ENCODE results near the gene LY6G6D.

LY6G6D gene

DNA sequence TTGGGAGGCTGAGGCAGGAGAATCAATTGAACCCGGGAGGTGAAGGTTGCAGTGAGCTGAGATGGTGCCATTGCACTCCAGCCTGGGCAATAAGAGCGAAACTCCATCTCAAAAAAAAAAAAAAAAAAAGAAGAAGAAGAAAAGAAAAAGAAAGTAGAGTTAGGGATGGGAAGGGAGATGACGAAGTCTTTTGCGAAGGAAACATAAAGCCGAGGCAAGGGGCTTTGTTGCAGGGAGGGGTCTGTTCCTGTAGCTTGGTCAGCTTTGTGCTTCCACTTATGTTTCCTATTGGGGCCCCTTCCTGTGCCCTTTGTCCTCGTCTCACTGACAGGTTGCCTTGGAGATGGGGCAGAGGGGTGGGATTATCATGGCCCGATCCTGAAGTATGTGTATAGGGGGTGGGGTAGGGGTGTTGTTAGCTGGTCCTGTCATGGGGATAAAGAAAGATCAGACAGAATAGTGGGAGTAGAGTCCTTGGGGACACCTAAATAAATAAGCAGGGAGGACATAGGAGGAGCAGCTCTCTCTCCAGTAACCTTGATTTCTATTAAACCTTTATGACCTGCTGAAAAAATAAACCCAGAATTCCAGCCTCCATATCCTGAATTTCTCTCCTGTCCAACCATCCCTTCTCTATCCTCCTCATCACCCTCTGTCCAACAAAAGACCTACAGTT is 22.3 kb downstream of the LY6G6D start:
- no peak overlapping the region for H3K4me3 ChIP-seq (ENCODE audit: low read depth, low read length)
- in situ Hi-C loops (cut with HindIII; ENCODE audit: low pct_ligation_motif_present, low sequenced_read_pairs) = no loop called here
- TF ChIP-seq CTCF (IDR thresholded peaks at IDR 0.05; ENCODE audit: low read depth, low read length, missing control alignments) = no peak

DNA sequence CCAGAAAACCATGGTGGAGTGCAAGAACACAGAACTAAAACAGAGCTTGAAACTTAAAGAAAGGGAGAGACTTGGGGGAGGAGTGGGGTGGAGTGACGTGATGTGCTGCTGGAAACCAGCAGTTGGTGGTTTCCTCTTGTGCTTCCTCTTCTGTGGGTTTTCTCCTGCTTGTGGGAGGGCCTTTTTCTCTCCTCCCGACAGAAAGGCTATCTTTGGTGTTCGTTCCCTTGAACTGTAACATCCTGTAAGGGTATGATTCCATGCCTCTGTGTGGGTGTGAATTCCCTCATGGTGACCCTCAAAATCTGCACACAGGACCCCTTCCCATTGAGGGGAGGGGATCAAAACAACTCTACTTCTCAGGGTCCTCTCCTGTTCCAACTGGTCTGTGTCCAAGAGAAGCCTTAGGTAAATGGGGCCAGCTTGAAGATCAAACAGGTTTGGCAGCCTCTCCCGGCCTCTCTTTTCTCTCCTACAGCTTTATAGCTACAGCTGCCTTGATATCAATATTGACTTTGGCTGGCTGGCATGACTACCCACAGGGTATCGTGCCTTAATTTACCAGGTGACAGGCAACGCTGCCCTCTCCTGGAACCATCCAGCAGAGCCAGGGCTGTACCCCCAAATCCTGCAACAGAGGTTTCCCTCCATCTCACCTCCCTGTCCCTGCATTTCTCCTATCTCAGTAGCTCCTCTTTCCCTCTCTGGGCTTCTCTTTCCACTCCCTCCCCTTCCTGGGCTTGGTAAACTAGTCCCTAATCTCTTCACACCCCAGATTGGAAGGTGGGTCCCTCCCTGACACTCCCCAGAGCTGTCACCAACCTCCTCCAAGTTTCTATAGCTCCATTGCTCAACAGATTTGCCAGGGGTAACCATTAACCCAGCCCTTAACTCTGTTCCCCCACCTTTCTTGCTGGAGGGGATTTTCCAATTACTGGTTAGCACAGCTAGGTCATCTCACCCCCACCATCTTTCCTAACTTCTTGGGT is 23.1 kb downstream of the LY6G6D start:
- peaks cover 15% of the 10 kb centered on the region for H3K36me3 ChIP-seq (replicated peaks)
- DNase-seq = peak; percentile 82
- no peaks in the 10 kb centered on the region for H3K27me3 ChIP-seq (replicated peaks)
- TF ChIP-seq CTCF (IDR thresholded peaks at IDR 0.05; ENCODE audit: low read depth, low read length, missing control alignments) = peak; percentile 55
- H3K27ac ChIP-seq = peak overlapping the region; percentile 61
- peak overlapping the region; percentile 36 for H3K4me3 ChIP-seq (ENCODE audit: low read depth, low read length)
- in situ Hi-C loops (cut with HindIII; ENCODE audit: low pct_ligation_motif_present, low sequenced_read_pairs) = no loop called here

More for the DNA sequence above, 22.3 kb downstream of the LY6G6D start:
- Histone ChIP-seq H3K36me3 (replicated peaks) (peaks cover 21% of the 10 kb centered on the region), H3K27me3 (replicated peaks) (no peaks in the 10 kb centered on the region), H3K27ac (peak overlapping the region; percentile 61)
- no peak for DNase-seq

DNA sequence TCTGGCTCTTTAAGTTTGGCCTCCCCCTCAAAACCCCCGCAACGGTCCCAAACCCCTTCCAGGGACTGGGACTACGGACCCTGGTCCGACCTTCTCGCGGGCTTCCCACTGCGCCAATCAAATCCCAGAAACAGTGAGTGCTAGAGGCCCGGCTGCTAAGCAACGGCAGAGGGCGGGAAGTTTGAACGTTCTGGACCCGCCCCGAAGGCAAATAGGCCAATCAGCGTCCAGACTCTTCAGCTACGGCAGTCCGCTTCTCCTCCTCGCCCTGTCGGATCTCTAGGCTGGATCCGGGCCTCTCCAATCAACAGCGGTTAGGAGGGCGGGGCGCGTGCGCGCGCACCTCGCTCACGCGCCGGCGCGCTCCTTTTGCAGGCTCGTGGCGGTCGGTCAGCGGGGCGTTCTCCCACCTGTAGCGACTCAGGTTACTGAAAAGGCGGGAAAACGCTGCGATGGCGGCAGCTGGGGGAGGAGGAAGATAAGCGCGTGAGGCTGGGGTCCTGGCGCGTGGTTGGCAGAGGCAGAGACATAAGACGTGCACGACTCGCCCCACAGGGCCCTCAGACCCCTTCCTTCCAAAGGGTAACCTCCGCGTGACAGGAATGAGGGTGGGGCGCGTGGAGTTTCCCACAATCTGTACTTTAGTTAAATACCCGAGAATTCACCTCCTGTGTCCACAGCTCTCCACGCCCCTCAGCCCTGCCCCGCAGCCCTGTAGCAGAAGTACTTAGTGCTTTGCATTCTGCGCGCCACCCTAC is 24.7 kb downstream of the LY6G6D start, which contains the start of gene MSH5:
Gene MSH5, plus strand, starts transcription at position 367 of the 758 bp plus-strand sequence. CDS start 462 bp downstream, outside the sequence.
- peak; percentile 99 for DNase-seq
- TF ChIP-seq CTCF (IDR thresholded peaks at IDR 0.05; ENCODE audit: low read depth, low read length, missing control alignments) = no peak
- H3K27me3 ChIP-seq (replicated peaks) = no peaks in the 10 kb centered on the region
- peak within 1 kb of the TSS; percentile 91 for H3K4me3 ChIP-seq (ENCODE audit: low read depth, low read length)
- in situ Hi-C loops (cut with HindIII; ENCODE audit: low pct_ligation_motif_present, low sequenced_read_pairs) = no loop called here
- peak within 1 kb of the TSS; percentile 68 for H3K27ac ChIP-seq
- peaks cover 3% of the 10 kb centered on the region for H3K36me3 ChIP-seq (replicated peaks)

DNA sequence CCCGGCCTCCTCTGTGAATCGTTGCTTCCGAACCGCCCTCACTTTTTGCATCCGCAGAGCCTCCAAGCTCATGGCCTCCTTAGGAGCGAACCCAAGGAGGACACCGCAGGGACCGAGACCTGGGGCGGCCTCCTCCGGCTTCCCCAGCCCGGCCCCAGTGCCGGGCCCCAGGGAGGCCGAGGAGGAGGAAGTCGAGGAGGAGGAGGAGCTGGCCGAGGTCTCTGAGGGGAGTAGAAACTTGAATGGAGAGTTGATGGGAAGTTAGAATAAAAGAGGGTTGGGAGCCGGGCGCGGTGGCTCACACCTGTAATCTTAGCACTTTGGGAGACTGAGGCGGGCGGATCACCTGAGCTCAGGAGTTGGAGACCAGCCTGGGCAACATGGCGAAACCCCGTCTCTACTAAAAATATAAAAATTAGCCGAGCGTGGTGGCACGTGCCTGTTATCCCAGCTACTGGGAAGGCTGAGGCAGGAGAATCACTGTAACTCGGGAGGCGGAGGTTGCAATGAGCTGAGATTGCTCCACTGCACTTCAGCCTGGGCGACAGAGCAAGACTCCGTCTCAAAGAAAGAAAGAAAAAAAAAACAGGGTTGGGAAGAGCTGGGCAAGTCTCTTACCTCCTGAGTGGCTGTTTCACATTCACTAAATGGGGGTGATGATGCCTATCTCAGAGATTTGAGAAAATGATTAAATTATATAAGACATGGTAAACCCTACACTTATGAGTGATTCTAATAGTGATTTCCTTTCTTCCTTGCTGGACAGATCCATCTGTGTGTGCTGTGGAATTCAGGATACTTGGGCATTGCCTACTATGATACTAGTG is 25.5 kb downstream of the LY6G6D start:
- DNase-seq = no peak
- peak overlapping the region; percentile 91 for H3K4me3 ChIP-seq (ENCODE audit: low read depth, low read length)
- peaks cover 3% of the 10 kb centered on the region for H3K36me3 ChIP-seq (replicated peaks)
- in situ Hi-C loops (cut with HindIII; ENCODE audit: low pct_ligation_motif_present, low sequenced_read_pairs) = no loop called here
- peak overlapping the region; percentile 68 for H3K27ac ChIP-seq
- TF ChIP-seq CTCF (IDR thresholded peaks at IDR 0.05; ENCODE audit: low read depth, low read length, missing control alignments) = no peak
- no peaks in the 10 kb centered on the region for H3K27me3 ChIP-seq (replicated peaks)

- no peak overlapping the region for H3K4me3 ChIP-seq (ENCODE audit: low read depth, low read length)
- TF ChIP-seq CTCF (IDR thresholded peaks at IDR 0.05; ENCODE audit: low read depth, low read length, missing control alignments) = no peak
- H3K36me3 ChIP-seq (replicated peaks) = peaks cover 3% of the 10 kb centered on the region
- H3K27ac ChIP-seq = no peak overlapping the region
- no peak for DNase-seq
- in situ Hi-C loops (cut with HindIII; ENCODE audit: low pct_ligation_motif_present, low sequenced_read_pairs) = no loop called here
- H3K27me3 ChIP-seq (replicated peaks) = no peaks in the 10 kb centered on the region
These were observed 26.7 kb downstream of the LY6G6D start for GRCh38 chr6:31741815-31742214.

Measured in brain microvascular endothelial cell (primary cell).